Suprapubic skin (tissue), 4 donors: ENCODE measurements around the gene AP4E1. TPM values are rescaled to one million over a fixed set of nuclear protein-coding genes. Genes with fewer than 3 reads are reported as not detected.
A peak's percentile ranks its signal among the peaks of the same experiment; 100 is the strongest.

Experiments used
- DNase-seq, 2 donors: peaks; one replicate each; pipeline ENCODE4 v3.0.0-alpha.2; 2019; ENCODE audit warnings: low spot score in 2 of 2
- H3K27ac ChIP-seq: fragments of 200-600 bp; sonication (generic); one replicate; pipeline ENCODE4 v1.5.1; 2019
- H3K27me3 ChIP-seq: fragments of 200-600 bp; sonication (generic); one replicate; pipeline ENCODE4 v1.5.1; 2019
- H3K36me3 ChIP-seq: fragments of 200-600 bp; sonication (generic); one replicate; pipeline ENCODE4 v1.5.1; 2019
- H3K4me1 ChIP-seq: fragments of 200-600 bp; sonication (generic); one replicate; pipeline ENCODE4 v1.5.1; 2019
- H3K4me3 ChIP-seq: fragments of 200-600 bp; sonication (generic); one replicate; pipeline ENCODE4 v1.5.1; 2019; ENCODE audit warnings: mild to moderate bottlenecking
- H3K9me3 ChIP-seq: fragments of 200-600 bp; sonication (generic); one replicate; pipeline ENCODE4 v1.5.1; 2019
- CTCF ChIP-seq, 2 donors: fragments of 200-600 bp in 1 of 2; fragments of 450-650 bp in 1 of 2; sonication (generic) in 1 of 2; IDR thresholded peaks; one replicate each; pipeline ENCODE4 v1.5.1; 2016 to 2019; ENCODE audit warnings: antibody characterized with exemption in 2 of 2, mild to moderate bottlenecking in 1 of 2, moderate library complexity in 1 of 2
- EP300 ChIP-seq: sonication (generic); formaldehyde crosslinking; IDR thresholded peaks from one replicate; pipeline ENCODE4 v1.6.1; 2017; ENCODE audit warnings: antibody characterized with exemption
- POLR2A ChIP-seq, 2 donors: fragments of 450-650 bp; IDR thresholded peaks; one replicate each; pipeline ENCODE4 v1.6.1; 2017; ENCODE audit warnings: antibody characterized with exemption in 2 of 2, mild to moderate bottlenecking in 2 of 2, moderate library complexity in 2 of 2
- POLR2AphosphoS5 ChIP-seq, 3 donors: sonication (generic); formaldehyde crosslinking; IDR thresholded peaks; one replicate each; pipeline ENCODE4 v1.6.1; 2017; ENCODE audit warnings: antibody characterized with exemption in 3 of 3
- WGBS: methylation state at CpG from one replicate; pipeline ENCODE4 v1.1.5; 2018; 5-methylcytosine and 5-hydroxymethylcytosine counted together
- total RNA-seq, 4 donors: library from RNA; depleted of rRNA; stranded (reverse); fragments of >200 nt; gene quantifications; one replicate each; pipeline ENCODE4 v1.1.0, GENCODE V29; 2016

The AP4E1 gene
- total RNA-seq, 4 donors from 2014 or later, result 12.7 to 18.7 (median 13.0) TPM

DNA sequence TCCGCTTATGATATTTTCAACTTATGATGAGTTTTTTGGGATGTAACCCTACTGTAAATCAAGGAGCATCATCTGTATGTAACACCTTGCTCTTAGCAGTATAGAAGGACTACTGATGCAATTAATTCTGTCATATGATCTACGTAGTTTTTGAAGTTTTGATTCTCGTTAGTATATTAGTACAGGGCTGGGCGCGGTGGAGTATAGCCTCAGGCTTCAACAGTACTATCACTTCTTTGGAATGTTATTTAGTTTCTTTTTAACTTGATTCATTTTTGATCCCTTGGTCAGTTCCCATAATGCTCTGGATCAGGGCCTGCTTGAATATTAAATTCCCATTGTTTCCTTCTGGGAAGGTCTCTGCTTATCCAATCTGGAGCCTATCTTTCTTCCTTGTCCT, 23.9 kb upstream of the AP4E1 start:
- no peak overlapping the region for H3K4me3 ChIP-seq
- H3K9me3 ChIP-seq, result no peaks in the 10 kb centered on the region
- WGBS, result 50% methylated on average over 5 of the region's 5 CpGs
- peaks cover 34% of the 10 kb centered on the region for H3K4me1 ChIP-seq
- H3K36me3 ChIP-seq, result no peaks in the 10 kb centered on the region
- H3K27ac ChIP-seq, result peak overlapping the region; percentile 83
- H3K27me3 ChIP-seq, result no peaks in the 10 kb centered on the region
- DNase-seq, result no peak
- TF ChIP-seq POLR2A (IDR thresholded peaks at IDR 0.05), result no peak
- no peak for TF ChIP-seq CTCF (IDR thresholded peaks at IDR 0.05)
- no peak for TF ChIP-seq POLR2AphosphoS5 (IDR thresholded peaks at IDR 0.05)
- no peak for TF ChIP-seq EP300

DNA sequence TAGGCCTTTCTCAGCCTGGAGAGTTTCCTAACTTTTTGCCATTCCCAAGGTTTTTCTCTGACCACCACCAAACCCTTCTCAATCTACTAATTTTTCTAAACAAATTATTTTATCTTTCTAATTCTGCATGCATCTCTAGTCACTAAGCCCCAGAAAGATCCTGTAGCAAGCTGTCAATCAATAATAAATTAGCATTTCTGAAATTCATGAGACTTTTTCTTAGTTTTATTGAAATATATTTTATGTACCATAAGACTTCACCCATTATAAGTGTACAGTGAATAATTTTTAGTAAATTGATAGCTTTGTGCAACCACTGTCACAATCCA, 22.4 kb upstream of the AP4E1 start:
- Histone ChIP-seq H3K27ac (no peak overlapping the region), H3K4me1 (peaks cover 27% of the 10 kb centered on the region), H3K27me3 (no peaks in the 10 kb centered on the region), H3K9me3 (no peaks in the 10 kb centered on the region), H3K4me3 (no peak overlapping the region), H3K36me3 (no peaks in the 10 kb centered on the region)
- no peak for TF ChIP-seq CTCF (IDR thresholded peaks at IDR 0.05)
- no peak for TF ChIP-seq EP300
- no peak for TF ChIP-seq POLR2A (IDR thresholded peaks at IDR 0.05)
- no peak for TF ChIP-seq POLR2AphosphoS5 (IDR thresholded peaks at IDR 0.05)
- no peak for DNase-seq

GRCh38 chr15:50886611-50887345, 21.7 kb upstream of the AP4E1 start:
- WGBS, result 89% methylated on average over 2 of the region's 2 CpGs
- no peak for DNase-seq
- H3K36me3 ChIP-seq, result no peaks in the 10 kb centered on the region
- no peak overlapping the region for H3K27ac ChIP-seq
- H3K4me3 ChIP-seq, result no peak overlapping the region
- TF ChIP-seq CTCF (IDR thresholded peaks at IDR 0.05) (no peak), POLR2AphosphoS5 (IDR thresholded peaks at IDR 0.05) (no peak), EP300 (no peak), POLR2A (IDR thresholded peaks at IDR 0.05) (no peak)
- no peaks in the 10 kb centered on the region for H3K9me3 ChIP-seq
- peaks cover 25% of the 10 kb centered on the region for H3K4me1 ChIP-seq
- H3K27me3 ChIP-seq, result no peaks in the 10 kb centered on the region

DNA sequence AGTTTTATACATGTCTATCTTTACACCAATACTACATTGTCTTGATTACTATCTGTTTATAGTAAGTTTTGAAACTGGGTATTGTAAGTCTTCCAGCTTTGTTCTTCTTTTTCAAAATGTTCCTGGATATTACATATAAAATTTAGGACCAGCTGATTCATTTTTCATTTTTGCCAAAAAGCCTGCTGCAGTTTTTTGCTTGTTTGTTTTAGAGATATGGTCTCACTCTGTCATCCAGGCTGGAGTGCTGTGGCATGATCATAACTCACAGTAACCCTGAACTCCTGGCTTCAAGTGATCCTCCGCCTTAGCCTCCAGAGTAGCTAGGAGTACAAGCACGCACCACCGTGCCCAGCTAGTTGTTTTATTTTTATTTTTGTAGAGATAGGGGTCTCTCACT, 20.4 kb upstream of the AP4E1 start:
- Histone ChIP-seq H3K27me3 (no peaks in the 10 kb centered on the region), H3K36me3 (no peaks in the 10 kb centered on the region), H3K9me3 (no peaks in the 10 kb centered on the region), H3K4me3 (no peak overlapping the region), H3K27ac (no peak overlapping the region), H3K4me1 (peaks cover 25% of the 10 kb centered on the region)
- no peak for DNase-seq
- WGBS, result 95% methylated on average over 3 of the region's 3 CpGs
- no peak for TF ChIP-seq EP300
- no peak for TF ChIP-seq POLR2AphosphoS5 (IDR thresholded peaks at IDR 0.05)
- TF ChIP-seq CTCF (IDR thresholded peaks at IDR 0.05), result no peak
- TF ChIP-seq POLR2A (IDR thresholded peaks at IDR 0.05), result no peak

DNA sequence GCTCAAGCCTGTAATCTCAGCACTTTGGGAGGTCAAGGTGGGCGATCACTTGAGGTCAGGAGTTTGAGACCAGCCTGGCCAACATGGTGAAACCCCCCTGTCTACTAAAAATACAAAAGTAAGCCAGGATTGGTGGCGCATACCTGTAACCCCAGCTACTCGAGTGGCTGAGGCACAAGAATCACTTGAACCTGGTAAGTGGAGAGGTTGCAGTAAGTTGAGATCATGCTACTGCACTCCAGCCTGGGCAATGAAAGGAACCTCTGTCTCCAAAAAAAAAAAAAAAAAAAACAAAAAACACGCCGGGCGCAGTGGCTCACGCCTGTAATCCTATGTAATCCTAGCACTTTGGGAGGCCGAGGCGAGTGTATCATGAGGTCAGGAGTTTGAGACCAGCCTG, 18.9 kb upstream of the AP4E1 start:
- H3K27ac ChIP-seq, result no peak overlapping the region
- WGBS, result 89% methylated on average over 9 of the region's 9 CpGs

More for the DNA sequence above, 18.9 kb upstream of the AP4E1 start:
- Histone ChIP-seq H3K4me3 (no peak overlapping the region), H3K36me3 (no peaks in the 10 kb centered on the region), H3K9me3 (no peaks in the 10 kb centered on the region), H3K4me1 (peaks cover 14% of the 10 kb centered on the region), H3K27me3 (no peaks in the 10 kb centered on the region)
- DNase-seq, result no peak
- TF ChIP-seq POLR2A (IDR thresholded peaks at IDR 0.05) (no peak), EP300 (no peak), CTCF (IDR thresholded peaks at IDR 0.05) (no peak), POLR2AphosphoS5 (IDR thresholded peaks at IDR 0.05) (no peak)
